ENCODE results near the gene TRIM4. TPM values are rescaled to one million over a fixed set of nuclear protein-coding genes. Genes with fewer than 3 reads are reported as not detected.
"Not testable (repeated sequence)": the region's sequence is repeated elsewhere in the genome, so short reads cannot be mapped to it uniquely, and the experiment has no call there.

The TRIM4 gene
- 9.1 and 11.3 TPM in 2 replicates for total RNA-seq (2014; rRNA removed; shearing (Covaris generic); ENCODE audit: low replicate concordance)

DNA sequence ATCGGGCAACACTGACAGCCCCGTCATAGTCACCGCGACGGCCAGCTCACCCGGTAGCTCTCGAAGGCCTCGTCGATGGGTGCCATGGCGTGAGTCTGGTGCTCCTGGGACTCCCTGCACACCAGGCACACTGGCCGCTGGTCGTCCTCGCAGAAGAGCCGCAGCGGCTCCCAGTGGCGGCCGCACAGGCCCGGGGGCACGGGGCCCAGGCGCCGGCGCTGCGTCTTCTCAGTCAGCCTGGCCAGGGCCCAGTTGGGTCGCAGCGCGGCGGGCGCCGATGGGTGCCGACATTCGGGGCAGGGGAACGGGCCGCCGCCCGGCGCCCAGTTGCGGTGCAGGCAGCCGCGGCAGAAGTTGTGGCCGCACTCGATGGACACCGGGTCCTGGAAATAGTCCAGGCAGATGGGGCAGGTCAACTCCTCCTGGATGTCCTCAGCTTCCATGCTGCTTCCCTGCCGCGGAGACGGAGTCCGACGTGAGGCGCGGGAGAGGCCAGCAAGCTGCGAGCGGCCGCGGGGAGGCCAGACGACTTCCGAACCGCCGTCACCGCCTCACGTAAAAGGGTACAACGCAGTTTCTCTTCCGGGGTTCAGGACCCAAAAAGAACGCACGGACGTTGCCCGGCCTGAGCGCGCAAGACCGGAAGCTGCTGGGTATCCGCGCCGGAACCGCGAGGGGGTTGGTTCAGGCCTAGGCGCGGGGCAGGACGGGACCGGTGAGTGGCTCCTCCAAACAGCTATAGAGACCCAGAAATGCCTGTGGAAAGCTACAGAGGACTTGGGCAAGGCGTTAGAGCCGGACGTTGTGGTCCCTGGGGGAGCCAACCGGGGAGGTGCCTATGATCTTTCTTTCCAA, at the start of gene TRIM4:
TRIM4 (minus strand) TSS at position 572 of the 855 bp plus-strand sequence; CDS start at position 443, 129 bp downstream.
- Histone ChIP-seq H3K36me3 (peaks cover 18% of the 10 kb centered on the region), H3K4me3 (peak within 1 kb of the TSS; percentile 78), H3K9me3 (peaks cover 5% of the 10 kb centered on the region; the same call in 1 of the 2 replicates), H3K27me3 (no peaks in the 10 kb centered on the region)
- DNase-seq: peak; percentile 87

DNA sequence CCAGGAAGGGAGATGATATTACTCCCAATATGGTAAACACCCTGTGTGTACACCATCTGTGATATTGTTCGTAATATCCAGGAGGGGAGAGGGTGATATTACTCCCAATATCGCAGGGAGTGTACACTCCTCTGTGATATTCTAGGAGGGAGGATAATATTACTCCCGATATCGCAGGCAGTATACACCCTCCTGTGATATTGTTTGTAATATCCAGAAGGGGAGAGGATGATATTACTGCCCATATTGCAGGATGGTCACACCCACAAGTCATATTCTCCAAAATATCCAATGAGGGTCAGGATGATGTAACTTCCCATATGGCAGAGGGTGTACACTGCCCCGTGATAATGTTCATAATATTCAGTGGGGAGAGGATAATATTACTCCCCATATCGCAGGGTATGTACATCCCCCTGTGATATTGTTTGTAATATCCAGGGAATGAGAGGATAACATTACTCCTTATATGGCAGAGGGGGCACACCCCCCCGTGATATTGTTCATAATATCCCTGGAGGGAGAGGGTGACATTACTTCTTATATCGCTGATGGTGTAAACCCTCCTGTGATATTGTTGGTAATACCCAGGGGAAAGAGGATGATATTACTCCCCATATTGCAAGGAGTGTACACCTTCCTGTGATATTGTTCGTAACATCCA, 39.4 kb upstream of the TRIM4 start:
- H3K9me3 ChIP-seq: no peaks in the 10 kb centered on the region
- no peaks in the 10 kb centered on the region for H3K27me3 ChIP-seq
- H3K4me3 ChIP-seq: no peak overlapping the region
- H3K36me3 ChIP-seq: no peaks in the 10 kb centered on the region
- DNase-seq: no peak

DNA sequence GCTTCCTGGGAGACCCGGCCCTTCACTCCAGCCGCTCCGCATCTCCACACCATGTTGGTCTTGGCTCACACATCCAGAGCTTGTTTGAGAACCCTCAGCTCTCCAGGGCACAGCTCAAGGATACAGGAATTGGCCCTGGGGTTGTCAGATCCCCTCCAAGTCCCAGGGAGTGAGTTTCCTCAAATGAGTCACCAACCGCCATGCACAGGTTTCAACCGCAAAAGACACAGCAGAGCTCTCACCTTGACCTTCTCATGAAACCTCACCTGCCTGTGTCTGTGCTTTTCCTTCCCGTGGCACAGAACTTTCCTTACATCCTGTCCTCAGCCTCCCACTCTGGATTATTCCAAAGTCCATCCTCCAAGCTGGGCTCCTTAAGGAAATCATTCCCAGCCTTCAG, 35.9 kb upstream of the TRIM4 start:
- Histone ChIP-seq H3K9me3 (peaks cover 2% of the 10 kb centered on the region; the same call in 1 of the 2 replicates), H3K36me3 (no peaks in the 10 kb centered on the region), H3K27me3 (no peaks in the 10 kb centered on the region), H3K4me3 (no peak overlapping the region)
- DNase-seq: no peak

DNA sequence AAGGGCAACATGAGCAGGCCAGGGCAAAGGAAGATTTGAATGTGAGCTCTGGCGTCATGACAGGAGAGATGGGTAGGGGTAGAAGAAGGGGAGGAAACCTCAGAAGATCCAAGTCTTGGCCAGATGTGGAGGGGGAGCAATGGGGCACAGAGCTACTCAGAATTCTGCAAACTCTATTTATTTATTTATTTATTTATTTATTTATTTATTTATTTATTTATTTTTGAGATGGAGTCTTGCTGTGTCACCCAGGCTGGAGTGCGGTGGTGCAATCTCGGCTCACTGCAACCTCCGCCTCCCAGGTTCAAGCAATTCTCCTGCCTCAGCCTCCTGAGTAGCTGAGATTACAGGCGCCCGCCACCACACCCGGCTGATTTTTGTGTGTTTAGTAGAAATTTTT, 35.3 kb upstream of the TRIM4 start:
- H3K27me3 ChIP-seq, H3K4me3 ChIP-seq, H3K9me3 ChIP-seq, DNase-seq, H3K36me3 ChIP-seq: not testable (repeated sequence)

- H3K9me3 ChIP-seq: peaks cover 2% of the 10 kb centered on the region; the same call in 1 of the 2 replicates
- no peaks in the 10 kb centered on the region for H3K36me3 ChIP-seq
- DNase-seq: no peak
These were observed 34.3 kb upstream of the TRIM4 start for GRCh38 chr7:99953649-99954048.

DNA sequence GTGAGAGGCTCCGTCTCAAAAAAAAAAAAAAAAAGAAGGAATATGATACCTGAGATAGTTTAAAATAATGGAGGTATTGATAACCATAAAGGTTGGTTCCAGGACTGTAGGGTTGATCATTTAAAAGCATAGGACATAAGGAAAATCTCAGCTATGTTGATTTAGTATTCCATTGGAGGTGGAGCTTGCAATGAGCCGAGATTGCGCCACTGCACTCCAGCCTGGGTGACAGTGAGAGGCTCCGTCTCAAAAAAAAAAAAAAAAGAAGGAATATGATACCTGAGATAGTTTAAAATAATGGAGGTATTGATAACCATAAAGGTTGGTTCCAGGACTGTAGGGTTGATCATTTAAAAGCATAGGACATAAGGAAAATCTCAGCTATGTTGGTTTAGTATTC, 33.3 kb upstream of the TRIM4 start:
- not testable (repeated sequence) for H3K36me3 ChIP-seq, H3K9me3 ChIP-seq, DNase-seq, H3K27me3 ChIP-seq, H3K4me3 ChIP-seq

More at GRCh38 chr7:99953649-99954048, 34.3 kb upstream of the TRIM4 start:
- Histone ChIP-seq H3K27me3 (no peaks in the 10 kb centered on the region), H3K4me3 (no peak overlapping the region)

DNA sequence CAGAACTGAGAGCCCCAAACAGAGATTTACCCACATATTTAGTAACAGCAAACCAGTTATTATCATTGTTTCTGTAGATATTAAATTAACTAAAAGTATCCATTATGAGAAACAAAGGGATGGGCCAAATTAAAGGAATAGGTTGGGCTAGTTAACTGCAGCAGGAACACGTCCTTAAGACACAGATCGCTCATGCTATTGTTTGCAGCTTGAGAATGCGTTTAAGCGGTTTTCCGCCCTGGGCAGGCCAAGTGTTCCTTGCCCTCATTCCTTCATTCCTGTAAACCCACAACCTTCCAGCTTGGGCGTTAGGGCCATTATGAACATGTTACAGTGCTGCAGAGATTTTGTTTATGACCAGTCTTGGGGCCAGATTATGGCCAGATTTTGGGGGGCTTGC, 31.5 kb upstream of the TRIM4 start:
- not testable (repeated sequence) for H3K27me3 ChIP-seq, H3K9me3 ChIP-seq, H3K36me3 ChIP-seq, DNase-seq, H3K4me3 ChIP-seq

DNA sequence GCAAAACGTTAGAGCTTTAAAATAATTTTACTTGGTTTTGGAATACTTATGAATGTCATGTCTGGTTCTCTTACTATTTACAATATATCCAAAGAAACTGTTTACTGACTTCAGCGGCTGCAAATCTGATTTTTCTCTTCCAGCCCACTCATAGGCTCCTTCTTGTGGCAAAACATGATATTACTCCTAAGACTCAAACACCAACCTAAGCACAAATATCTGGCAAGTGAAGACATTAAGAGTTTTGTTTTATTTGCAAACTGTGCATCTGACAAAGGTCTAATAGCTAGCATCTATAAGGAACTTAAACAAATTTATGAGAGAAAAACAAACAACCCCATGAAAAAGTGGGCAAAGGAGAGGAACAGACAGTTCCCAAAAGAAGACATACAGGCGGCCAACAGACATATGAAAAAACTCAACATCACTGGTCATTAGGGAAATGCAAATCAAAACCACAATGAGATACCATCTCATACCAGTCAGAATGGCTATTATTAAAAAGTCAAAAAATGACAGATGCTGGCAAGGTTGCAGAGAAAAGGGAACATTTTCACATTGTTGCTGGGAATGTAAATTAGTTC, 30.4 kb upstream of the TRIM4 start:
- no peak for DNase-seq
- Histone ChIP-seq H3K36me3 (no peaks in the 10 kb centered on the region), H3K9me3 (peaks cover 2% of the 10 kb centered on the region; the same call in 1 of the 2 replicates), H3K4me3 (no peak overlapping the region), H3K27me3 (no peaks in the 10 kb centered on the region)

- no peaks in the 10 kb centered on the region for H3K36me3 ChIP-seq
- H3K27me3 ChIP-seq: no peaks in the 10 kb centered on the region
- no peak overlapping the region for H3K4me3 ChIP-seq
- H3K9me3 ChIP-seq: peaks cover 2% of the 10 kb centered on the region; the same call in 1 of the 2 replicates
- no peak for DNase-seq
These were observed 28.3 kb upstream of the TRIM4 start for GRCh38 chr7:99947608-99948007.

- Histone ChIP-seq H3K4me3 (no peak overlapping the region), H3K36me3 (no peaks in the 10 kb centered on the region), H3K27me3 (no peaks in the 10 kb centered on the region), H3K9me3 (no peaks in the 10 kb centered on the region)
- no peak for DNase-seq
These were observed 25.3 kb upstream of the TRIM4 start for GRCh38 chr7:99944497-99945070.

DNA sequence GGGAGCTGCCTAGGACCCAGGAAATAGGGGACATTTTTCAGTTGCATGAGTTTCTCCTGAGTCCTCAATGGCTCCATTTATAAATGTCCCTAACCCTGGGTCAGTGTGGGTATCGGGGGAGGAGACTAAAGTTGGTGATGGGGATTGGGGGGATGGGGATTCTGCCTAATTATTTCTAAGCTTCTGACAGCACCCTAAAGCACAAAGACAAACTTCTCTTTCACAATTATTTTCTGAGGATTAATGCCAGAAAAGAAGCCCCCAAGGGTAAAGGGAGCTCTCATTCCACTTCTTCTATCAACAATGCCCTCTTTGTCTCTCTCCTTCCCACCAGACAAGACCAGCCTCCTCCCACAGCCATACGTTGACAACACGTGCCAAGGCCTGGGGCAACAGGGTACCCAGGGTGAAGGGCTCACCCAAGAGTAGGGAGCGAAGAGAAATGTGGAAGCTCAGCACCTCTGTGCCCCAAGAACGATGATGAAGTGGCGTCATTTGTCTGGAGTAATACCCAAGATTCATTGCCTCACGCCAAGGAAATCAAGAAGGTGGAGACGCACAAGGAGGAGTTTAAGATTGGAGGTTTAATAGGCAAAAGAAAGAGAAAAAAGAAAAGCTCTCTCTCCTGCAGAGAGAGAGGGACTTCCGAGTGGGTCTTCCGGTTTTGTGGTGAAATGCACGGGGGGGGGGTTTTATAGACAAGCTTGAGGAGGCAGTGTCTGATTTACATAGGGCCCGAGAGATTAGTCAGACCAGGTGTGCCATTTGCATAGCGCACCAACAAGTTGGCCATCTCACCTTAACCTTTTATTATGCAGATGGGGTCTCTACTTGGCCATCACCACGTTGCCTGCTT, 24.5 kb upstream of the TRIM4 start:
- Histone ChIP-seq H3K36me3 (no peaks in the 10 kb centered on the region), H3K27me3 (no peaks in the 10 kb centered on the region), H3K9me3 (no peaks in the 10 kb centered on the region), H3K4me3 (no peak overlapping the region)
- DNase-seq: no peak

DNA sequence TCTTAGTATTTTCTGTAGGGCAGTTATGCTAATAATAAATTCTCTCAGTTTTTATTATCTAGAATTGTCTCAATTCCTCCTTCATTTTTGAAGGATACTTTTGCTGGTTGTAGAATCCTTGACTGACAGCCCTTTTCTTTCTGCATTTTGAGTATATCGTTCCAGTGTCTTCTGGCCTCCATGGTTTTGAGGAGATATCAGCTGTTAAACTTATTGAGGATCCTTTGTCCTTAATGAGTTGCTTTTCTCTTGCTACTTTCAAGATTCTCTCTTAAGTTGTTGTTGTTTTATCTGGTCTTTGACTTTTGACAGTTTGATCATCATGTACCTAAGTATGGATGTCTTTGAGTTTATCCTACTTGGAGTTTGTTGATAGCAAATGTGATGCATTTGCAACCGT, 19.0 kb upstream of the TRIM4 start:
- no peaks in the 10 kb centered on the region for H3K36me3 ChIP-seq
- no peak overlapping the region for H3K4me3 ChIP-seq
- H3K27me3 ChIP-seq: no peaks in the 10 kb centered on the region
- DNase-seq: no peak
- 0 out of 2 replicates have a peak, but pooled peaks cover 5% of the 10 kb centered on the region for H3K9me3 ChIP-seq

DNA sequence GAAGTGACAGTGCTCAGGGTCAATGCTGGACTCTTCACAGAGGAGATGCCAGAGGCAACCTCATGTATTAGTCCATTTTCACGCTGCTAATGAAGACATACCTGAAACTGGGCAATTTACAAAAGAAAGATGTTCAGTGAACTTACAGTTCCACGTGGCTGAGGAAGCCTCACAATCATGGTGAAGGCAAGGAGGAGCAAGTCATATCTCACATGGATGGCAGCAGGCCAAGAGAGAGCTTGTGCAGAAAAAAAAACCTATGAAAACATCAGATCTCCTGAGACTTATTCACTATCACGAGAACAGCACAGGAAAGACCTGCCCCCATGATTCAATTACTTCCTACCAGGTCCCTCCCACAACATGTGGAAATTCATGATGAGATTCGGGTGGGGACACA, 15.7 kb upstream of the TRIM4 start:
- H3K9me3 ChIP-seq, H3K27me3 ChIP-seq, H3K4me3 ChIP-seq, DNase-seq, H3K36me3 ChIP-seq: not testable (repeated sequence)

DNA sequence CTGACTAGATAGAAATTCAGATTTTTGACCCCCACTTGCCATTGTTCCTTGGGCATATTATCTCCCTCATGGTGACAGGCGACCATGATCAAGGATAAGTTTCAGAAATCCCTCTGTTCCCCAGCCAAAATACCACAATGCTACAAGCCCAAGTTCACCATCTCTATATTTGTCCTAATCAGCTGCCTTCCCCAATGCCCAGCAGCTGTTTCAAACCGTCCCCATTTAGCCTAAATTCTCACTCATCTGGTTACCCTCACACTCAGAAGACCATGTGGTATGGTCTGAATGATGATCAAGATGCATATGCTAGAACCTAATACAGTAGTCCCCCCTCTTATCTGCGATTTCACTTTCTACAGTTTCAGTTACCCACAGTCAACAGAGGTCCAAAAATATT, 11.0 kb upstream of the TRIM4 start:
- DNase-seq: no peak
- H3K4me3 ChIP-seq: no peak overlapping the region
- no peaks in the 10 kb centered on the region for H3K9me3 ChIP-seq

GRCh38 chr7:99929730-99930053, 10.4 kb upstream of the TRIM4 start:
- no peak overlapping the region for H3K4me3 ChIP-seq
- H3K36me3 ChIP-seq: no peaks in the 10 kb centered on the region
- no peak for DNase-seq
- H3K27me3 ChIP-seq: peaks cover 4% of the 10 kb centered on the region
- no peaks in the 10 kb centered on the region for H3K9me3 ChIP-seq

More for the DNA sequence above, 11.0 kb upstream of the TRIM4 start:
- Histone ChIP-seq H3K36me3 (no peaks in the 10 kb centered on the region), H3K27me3 (peaks cover 3% of the 10 kb centered on the region)

GRCh38 chr7:99928994-99929729, 9.8 kb upstream of the TRIM4 start, which contains the start of gene GJC3:
Gene GJC3, minus strand, starts transcription at chr7:99929620. Its CDS starts 0 bp downstream, at chr7:99929620.
- peak; percentile 32 for DNase-seq
- Histone ChIP-seq H3K4me3 (no peak within 1 kb of the TSS), H3K27me3 (peaks cover 4% of the 10 kb centered on the region), H3K36me3 (no peaks in the 10 kb centered on the region), H3K9me3 (no peaks in the 10 kb centered on the region)

Data from MG63 (cell line).